GM20431 (cell line): ENCODE results near the gene UQCR10.

ENCODE experiments used
- in situ Hi-C: fragments of 300-500 bp; cut with MseI, MboI; formaldehyde crosslinking; loops from one replicate; pipeline ENCODE4 v1.15.0; 2020; ENCODE audit warnings: low sequenced_read_pairs; ENCODE audit not compliant: unreplicated experiment

Gene UQCR10

DNA sequence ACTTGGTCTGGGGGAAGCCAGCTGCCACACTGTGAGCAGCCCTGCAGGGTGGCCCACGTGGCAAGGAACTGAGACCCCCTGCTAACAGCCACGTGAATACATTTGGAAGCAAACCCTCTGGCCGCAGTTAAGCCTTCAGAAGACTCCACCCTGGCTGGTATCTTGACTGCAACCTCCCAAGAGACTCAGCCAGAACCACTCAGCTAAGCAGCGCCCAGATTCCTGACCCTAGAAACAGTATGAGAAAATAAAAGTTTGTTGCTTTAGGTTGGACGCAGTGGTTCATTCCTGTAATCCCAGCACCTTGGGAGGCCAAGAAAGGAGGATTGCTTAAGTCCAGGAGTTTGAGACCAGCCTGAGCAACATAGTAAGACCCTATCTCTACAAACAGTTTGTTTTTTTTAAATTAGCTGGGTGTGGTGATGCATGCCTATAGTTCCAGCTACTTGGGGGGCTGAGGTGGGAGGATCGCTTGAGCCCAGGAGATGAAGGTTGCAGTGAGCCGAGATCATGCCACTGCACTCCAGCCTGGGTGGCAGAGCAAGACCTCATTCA is 9.0 kb upstream of the UQCR10 start:
- in situ Hi-C loops: no loop called here

DNA sequence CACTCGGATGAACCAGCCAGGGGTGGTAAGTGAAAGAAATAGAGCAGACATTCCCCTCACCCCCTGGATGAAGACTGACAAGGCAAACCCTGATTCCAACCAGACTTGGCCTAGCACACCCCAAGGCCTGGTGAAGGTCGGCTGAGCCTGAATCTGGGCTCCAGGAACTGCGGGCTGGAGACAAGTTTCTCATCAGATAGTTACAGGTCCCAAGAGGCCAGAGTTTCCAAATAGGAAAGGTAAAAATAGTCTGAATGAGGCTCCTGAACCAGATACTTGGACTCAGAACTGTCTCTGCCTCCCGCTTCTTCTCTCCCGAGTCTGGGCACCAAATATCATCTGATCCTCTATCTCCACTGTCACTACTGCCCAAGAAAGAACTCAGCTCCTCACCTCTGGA is 8.2 kb upstream of the UQCR10 start:
- in situ Hi-C loops: no loop called here

DNA sequence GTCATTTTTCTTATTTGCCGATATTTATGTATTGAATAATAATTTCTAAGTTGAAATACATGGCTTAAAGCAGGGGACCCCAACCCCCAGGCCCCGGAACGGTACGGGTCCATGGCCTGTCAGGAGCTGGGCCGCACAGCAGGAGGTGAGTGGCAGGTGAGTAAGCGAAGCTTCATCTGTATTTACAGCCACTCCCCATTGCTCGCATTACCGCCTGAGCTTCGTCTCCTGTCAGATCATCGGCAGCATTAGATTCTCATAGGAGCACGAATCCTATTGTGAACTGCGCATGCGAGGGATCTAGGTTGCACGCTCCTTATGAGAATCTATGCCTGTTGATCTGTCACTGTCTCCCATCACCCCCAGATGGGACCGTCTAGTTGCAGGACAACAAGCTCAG is 4.9 kb upstream of the UQCR10 start:
- in situ Hi-C loops: no loop called here

- in situ Hi-C loops: no loop called here
Measured at GRCh38 chr22:29765905-29766631, 1.1 kb upstream of the UQCR10 start.

- in situ Hi-C loops: no loop called here
Measured at GRCh38 chr22:29766632-29767170, 468 bp upstream of the UQCR10 start, which contains the start of gene ZMAT5. ZMAT5 (minus strand) TSS chr22:29767007; CDS start chr22:29748544, 18,463 bp downstream.

DNA sequence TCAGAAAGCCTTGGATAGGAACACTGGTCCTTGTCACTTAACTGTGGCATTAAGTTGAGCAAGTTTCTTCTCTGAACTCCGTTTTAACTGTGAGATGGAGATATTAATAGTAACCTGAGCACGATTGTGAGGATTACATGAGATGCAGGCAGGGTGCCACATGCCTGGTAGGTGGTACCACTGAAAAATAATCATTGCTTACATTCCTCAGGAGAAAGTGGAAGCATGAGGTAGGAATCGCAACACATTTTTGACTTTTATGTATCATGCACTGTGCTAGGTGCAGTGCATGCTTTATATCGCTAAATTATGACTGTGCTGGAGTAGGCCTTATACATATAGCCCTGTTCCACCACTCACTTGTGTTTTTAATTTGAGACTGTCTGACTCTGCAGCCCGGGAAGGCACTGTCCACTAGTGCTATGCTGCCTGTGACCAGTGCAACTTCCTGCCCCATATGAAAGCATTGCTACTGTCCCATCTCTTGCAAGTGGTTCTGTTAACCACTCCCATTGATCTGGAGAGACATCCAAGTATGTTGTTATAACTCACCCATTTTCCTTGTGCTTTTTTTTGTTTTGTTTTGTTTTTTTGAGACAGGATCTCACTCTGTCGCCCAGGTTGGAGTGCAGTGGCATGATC is 1.0 kb downstream of the UQCR10 start:
- in situ Hi-C loops: no loop called here

DNA sequence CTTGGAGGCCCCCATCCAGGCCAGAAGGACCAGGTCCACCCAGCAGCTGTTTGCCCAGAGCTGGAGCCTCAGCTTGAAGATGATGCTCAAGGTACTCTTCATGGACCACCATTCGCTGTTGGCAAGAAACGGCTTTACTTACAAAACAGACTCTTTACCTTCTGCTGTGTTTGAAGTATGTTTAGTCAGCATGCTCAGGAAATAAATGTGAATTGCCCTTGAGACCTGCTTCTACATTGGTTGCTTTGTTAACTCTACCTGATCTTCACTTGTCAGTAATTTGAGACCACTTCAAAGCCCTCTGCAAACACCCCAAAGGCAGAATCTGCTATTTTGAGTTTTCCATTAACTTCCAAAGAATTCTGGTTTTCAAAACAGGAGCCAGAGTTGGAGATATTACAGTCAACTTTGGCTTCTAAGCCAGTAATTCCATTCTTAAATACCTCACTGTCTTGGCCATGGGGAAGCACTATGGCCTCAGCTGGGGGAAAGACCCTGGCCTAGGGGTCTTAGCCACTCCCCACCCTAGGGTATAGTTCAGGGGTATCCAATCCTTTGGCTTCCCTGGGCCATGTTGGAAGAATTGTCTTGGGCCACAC is 2.7 kb downstream of the UQCR10 start:
- in situ Hi-C loops: no loop called here

DNA sequence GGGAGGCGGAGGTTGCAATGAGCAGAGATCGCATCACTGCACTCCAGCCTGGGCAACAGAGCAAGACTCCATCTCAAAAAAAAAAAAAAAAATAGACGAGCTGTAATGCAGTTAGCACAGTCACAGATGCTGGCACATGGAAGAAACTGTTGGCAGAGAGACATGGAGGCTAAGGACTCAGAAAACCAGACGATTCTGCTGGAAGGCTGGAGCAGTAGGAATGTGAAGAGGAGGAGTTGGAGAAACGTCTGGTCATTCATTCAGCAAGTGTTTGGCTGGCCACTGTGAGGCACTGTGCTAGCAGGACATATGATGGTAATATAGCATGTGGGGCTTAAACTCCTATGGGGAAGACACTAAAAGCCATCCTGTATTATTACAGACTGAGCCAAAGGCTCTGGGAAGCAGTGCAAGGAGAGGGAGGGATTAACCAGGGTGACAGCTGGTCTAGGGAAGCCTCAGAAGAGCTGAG is 5.0 kb downstream of the UQCR10 start:
- in situ Hi-C loops: no loop called here

GRCh38 chr22:29773233-29773632 is 6.1 kb downstream of the UQCR10 start:
- in situ Hi-C loops: no loop called here

- in situ Hi-C loops: no loop called here
Measured at GRCh38 chr22:29780220-29780619, 13.1 kb downstream of the UQCR10 start.

DNA sequence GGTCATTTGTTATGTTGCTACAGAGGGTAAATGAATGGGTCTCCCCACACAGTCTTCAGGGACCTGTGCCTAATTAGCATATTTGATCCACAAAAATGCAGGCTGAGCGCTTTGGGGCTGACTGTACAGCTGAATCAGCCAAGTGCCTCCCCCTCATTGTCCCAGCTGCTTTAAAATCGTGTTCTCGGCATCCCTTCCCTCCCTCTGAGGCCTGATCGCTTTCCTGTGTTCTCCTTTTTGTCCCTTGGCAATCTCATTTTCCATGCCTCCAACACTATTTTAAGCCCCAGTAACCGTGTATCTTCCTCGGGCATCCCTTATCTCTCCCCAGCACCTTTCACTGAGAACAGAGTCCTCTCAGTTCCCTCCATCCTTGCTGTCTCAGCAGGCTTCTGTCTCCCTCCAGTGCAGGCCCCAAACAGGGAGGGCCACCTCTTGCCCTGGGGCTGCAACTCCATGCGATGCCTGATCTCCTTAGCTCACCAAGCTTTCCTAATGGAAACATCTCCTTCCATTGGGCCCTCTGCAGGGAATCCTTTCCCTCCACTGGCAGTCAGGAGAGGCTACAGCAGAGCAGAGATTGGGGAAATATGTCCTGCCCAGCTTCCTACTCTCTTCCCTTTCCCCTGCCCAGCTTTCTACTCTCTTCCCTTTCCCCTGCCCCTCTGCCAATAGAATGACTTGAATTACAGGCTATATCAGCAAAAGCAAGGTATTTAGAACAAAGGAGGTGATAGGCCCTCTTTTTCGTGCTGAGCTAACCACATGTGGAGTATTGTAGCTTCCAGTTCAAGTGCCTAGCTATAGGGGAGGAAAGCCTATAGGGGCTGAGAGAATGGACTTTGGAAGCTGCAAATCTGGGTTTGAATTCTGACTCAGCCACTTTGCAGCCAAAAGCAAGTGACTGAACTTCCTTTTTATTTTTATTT is 13.8 kb downstream of the UQCR10 start:
- in situ Hi-C loops: no loop called here

DNA sequence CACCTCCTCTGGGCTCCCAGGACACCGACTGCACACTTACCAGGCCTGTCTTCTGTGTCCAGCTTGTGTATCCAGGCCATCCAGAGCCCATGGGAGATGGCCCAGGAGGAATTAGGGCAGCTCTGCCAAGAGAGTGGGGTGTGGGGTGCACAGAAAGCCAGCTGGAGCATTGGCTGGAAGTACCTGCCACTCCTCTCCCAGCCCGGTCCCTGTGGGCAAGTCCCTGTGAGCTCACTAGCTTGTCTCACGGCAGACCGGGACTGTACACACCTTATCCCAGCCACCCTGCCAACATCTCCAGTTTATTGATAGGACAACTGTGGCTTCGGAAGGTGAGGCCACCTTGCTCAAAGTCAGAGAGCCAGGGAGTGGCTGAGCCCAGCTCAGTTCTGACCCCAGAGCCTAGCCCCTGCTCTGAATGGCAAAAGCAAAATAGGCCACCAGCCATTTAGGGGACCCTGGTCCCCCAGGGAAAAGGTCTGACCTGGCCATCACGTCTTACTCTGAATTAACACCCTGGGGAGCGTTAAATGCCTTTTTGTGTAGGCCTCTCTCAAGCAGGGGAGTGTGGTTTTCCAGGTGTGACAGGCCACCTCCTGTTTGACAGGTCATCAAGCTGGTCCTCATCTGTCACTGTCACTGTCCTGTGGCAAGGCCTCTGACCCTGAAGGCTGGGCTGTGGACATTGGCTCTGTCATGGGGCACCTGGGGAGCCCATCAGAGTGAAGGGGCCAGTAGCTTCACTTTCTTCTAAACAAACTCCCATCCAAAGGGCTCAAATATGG is 15.1 kb downstream of the UQCR10 start:
- in situ Hi-C loops: no loop called here

DNA sequence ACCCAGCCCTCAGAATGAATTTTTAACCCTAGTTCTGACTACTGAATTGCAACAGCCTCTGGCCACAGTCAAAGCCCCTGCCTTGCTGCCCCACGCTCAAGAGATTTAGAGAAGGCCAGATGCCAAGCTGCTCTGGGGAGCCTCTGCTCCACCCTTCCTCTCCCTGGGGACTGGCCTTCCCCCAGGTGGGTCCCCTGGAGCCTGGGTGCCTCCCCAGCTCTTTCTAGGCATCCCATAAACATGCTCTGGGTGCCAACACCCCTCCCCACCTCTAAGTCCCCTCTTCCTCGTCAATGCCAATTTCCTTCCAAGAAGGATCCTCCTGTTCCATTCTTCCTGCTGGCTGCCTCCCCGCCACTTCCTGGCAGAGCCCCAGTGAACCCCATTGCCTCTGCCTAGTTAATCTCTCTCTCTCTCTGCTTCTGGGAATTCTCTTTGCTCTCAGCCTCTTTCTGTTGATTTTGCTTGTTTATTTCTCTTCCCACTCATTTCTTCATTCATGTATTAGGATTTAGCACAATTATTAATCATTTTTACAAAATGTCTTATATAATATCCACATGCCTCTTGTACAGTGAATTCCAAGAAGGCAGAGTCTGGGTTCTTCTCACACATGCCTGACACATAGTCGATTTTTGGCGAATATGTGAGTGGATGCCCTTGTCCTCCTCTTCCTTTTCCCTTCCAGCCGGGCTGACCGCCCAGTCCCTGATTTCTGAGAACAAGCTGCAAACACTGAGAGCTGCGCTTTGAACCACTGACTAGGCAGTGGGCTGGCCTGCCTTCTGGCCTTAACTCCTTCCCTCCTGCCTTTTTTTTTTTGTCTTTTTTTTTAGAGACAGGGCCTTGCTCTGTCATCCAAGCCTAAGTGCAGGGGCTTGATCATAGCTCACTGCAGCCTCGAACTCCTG is 17.5 kb downstream of the UQCR10 start:
- in situ Hi-C loops: no loop called here

- in situ Hi-C loops: no loop called here
Measured at GRCh38 chr22:29786031-29786430, 18.9 kb downstream of the UQCR10 start.

DNA sequence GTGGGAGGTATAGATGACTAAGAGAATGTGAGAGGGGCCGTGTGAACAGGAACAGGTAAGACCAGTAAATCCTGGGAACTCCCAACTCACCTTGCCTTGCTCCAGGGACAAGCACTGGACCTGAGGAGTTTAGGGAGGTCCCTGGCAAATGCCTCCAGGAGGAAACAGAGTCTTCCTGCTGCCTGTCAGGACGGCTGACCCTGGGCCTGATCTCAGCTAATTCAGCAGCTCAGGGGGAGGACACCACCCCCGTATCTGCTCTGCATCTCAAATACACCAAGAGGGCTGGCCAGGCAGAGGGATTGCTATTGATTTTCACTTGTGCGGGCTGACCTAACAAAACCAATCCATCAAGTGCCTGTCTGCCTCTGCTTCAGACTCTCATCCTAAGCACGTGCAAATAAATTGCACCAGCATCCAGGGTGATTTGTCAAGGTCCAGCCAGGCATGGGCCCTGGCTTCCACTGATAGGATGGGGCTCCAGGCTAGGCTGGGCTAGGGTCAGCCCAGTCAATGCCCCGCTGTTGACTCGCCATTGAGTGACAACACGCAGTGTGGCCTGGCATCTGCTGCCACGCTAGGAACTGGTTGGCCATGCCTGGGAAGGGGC is 20.3 kb downstream of the UQCR10 start:
- in situ Hi-C loops: no loop called here

DNA sequence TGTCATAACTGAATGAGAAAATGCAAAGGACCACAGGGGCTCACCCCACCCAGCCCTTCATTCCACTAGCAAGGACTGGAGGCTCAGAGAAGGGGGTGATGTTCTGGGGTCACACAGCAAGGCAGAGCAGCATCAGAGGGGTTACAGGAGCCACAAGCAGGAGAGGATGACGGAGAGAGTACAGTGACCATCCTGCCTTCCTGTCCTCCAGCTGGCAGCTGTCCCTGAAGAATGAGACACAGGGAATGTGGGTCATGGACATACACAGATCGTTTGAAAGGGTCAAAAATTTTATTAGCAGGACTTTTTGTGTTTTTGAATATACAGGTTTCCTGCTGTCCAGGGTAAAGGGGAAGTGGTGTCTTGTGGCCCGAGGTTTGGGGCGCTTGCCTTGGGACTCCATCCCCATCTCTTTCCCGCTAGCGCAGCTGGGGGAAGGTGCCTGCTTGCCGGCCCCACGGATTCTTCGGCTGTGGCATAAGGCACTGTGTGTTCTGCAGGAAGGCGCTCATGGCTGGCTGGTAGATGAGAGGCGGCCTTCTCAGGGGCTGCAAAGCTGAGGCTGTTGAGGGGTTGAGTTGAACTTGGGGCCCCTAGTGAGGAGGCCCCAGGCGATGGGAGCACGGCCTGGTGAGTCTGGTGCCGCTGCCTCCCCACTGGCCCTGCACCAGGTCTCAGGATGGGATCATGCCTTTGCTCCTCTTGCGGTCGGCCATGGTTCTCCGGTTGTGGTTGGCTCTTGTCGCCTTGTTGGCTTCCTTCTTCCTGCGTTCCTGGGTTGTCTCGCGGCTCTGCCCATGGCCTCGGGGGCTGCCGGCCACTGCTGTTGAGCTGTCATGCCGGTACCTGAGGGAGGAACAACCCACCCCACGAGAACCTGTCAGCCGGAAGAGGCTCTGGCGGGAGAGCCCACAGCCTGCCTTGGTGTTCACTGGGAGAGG is 21.4 kb downstream of the UQCR10 start:
- in situ Hi-C loops: no loop called here
